Caco-2 (cell line): ENCODE data around the gene TMEM263. TPM values are rescaled to one million over a fixed set of nuclear protein-coding genes. Genes with fewer than 3 reads are reported as not detected.

ENCODE experiments used
- BruUV-seq: library from RNA; stranded (reverse); fragments of 400-500 nt; replicated peaks from 2 replicates; lab custom pipeline; 2021; lab: Mats Ljungman, UMichigan
- CTCF ChIA-PET: fragments of 300-600 bp; sonication (Branson Sonifier 250); formaldehyde crosslinking; loops from one replicate; lab custom pipeline; 2022; ENCODE audit warnings: antibody characterized with exemption; lab: Charles Lee
- POLR2A ChIA-PET: fragments of 300-600 bp; sonication (Branson Sonifier 250); formaldehyde crosslinking; loops from one replicate; lab custom pipeline; 2022; ENCODE audit warnings: antibody characterized with exemption; lab: Charles Lee
- DNase-seq, 2 experiments: peaks; one replicate each; pipeline versions ENCODE4 v3.0.0 to v3.0.0-alpha.2; 2020 to 2022
- H3K27me3 ChIP-seq: replicated peaks from 2 replicates; pipeline ENCODE4 v1.6.0; 2011; ENCODE audit warnings: low read length; ENCODE audit not compliant: control insufficient read depth, insufficient read depth
- H3K36me3 ChIP-seq: 2 replicates; pipeline ENCODE4 v1.5.1; 2011; ENCODE audit warnings: low read length; ENCODE audit not compliant: control insufficient read depth, insufficient read depth
- H3K4me1 ChIP-seq: fragments of 250-450 bp; sonication (Bioruptor Pico); 2 replicates; pipeline ENCODE4 v1.5.1; 2020; ENCODE audit warnings: mild to moderate bottlenecking
- H3K4me3 ChIP-seq: 2 replicates; pipeline ENCODE4 v1.5.1; 2011; ENCODE audit warnings: low read depth, mild to moderate bottlenecking, control low read depth, low read length
- H3K9me3 ChIP-seq: fragments of 250-450 bp; sonication (Bioruptor Pico); 2 replicates; pipeline ENCODE4 v1.5.1; 2020; ENCODE audit warnings: mild to moderate bottlenecking, moderate library complexity
- H3K27ac Mint-ChIP-seq: one replicate; pipeline ENCODE4 v1.8.0; 2022; ENCODE audit warnings: mixed read lengths; ENCODE audit not compliant: unreplicated experiment
- H3K27me3 Mint-ChIP-seq: one replicate; pipeline ENCODE4 v1.8.0; 2022; ENCODE audit warnings: mixed read lengths; ENCODE audit not compliant: insufficient read depth, unreplicated experiment
- H3K36me3 Mint-ChIP-seq: one replicate; pipeline ENCODE4 v1.8.0; 2022; ENCODE audit warnings: mild to moderate bottlenecking, mixed read lengths; ENCODE audit not compliant: insufficient read depth, unreplicated experiment
- H3K4me1 Mint-ChIP-seq: one replicate; pipeline ENCODE4 v1.8.0; 2022; ENCODE audit warnings: low read depth, mixed read lengths; ENCODE audit not compliant: unreplicated experiment
- H3K4me3 Mint-ChIP-seq: one replicate; pipeline ENCODE4 v1.8.0; 2022; ENCODE audit warnings: mild to moderate bottlenecking, moderate library complexity, mixed read lengths; ENCODE audit not compliant: unreplicated experiment
- H3K9me3 Mint-ChIP-seq: one replicate; pipeline ENCODE4 v1.8.0; 2022; ENCODE audit warnings: mixed read lengths; ENCODE audit not compliant: unreplicated experiment
- CTCF ChIP-seq, 2 experiments: fragments of 200-600 bp in 1 of 2; IDR thresholded peaks; 1 replicate in 1 of 2; 2 replicates in 1 of 2; pipeline versions ENCODE4 v1.5.1 to v1.8.0; 2011 to 2022; ENCODE audit warnings: antibody characterized with exemption in 1 of 2, control low read depth in 1 of 2, inconsistent platforms in 1 of 2, low read depth in 1 of 2, low read length in 1 of 2, mild to moderate bottlenecking in 1 of 2, moderate library complexity in 1 of 2; ENCODE audit not compliant: insufficient read depth in 1 of 2, severe bottlenecking in 1 of 2, unreplicated experiment in 1 of 2
- intact Hi-C: fragments of 100-400 bp; cut with micrococcal nuclease; formaldehyde crosslinking; loops from one replicate; pipeline ENCODE4 v1.10.0; 2022; ENCODE audit not compliant: unreplicated experiment
- total RNA-seq: library from RNA; stranded (reverse); gene quantifications from 2 replicates; pipeline ENCODE4 v1.2.3, GENCODE V29; 2022

The TMEM263 gene
- total RNA-seq, 1 experiment from 2014 or later = 31.6 TPM

GRCh38 chr12:106950591-106950990, 5.1 kb upstream of the TMEM263 start:
- Histone ChIP-seq H3K9me3 (peaks cover 12% of the 10 kb centered on the region; the same call in 1 of the 2 replicates), H3K4me1 (no peaks in the 10 kb centered on the region), H3K27me3 (no peaks in the 10 kb centered on the region), H3K36me3 (no peaks in the 10 kb centered on the region), H3K4me3 (no peak overlapping the region)
- no peak overlapping the region for H3K4me3 Mint-ChIP-seq
- no peak for TF ChIP-seq CTCF (IDR thresholded peaks at IDR 0.05; ENCODE audit: insufficient read depth in 1 of 2, low read depth in 1 of 2, low read length in 1 of 2, severe bottlenecking in 1 of 2, unreplicated experiment in 1 of 2)
- no peak for DNase-seq
- no peak overlapping the region for H3K27ac Mint-ChIP-seq
- no TSS peak for BruUV-seq
- no peaks in the 10 kb centered on the region for H3K4me1 Mint-ChIP-seq
- intact Hi-C loops = no loop called here
- ChIA-PET POLR2A (no interaction called here), CTCF (no interaction called here)
- peaks cover 28% of the 10 kb centered on the region for H3K9me3 Mint-ChIP-seq
- peaks cover 4% of the 10 kb centered on the region for H3K27me3 Mint-ChIP-seq
- H3K36me3 Mint-ChIP-seq = no peaks in the 10 kb centered on the region

GRCh38 chr12:106953352-106954250, 2.1 kb upstream of the TMEM263 start:
- Histone ChIP-seq H3K4me3 (no peak overlapping the region; the same call in 1 of the 2 replicates), H3K27me3 (no peaks in the 10 kb centered on the region), H3K36me3 (no peaks in the 10 kb centered on the region), H3K9me3 (peaks cover 7% of the 10 kb centered on the region; the same call in 1 of the 2 replicates), H3K4me1 (no peaks in the 10 kb centered on the region; the same call in 1 of the 2 replicates)
- Mint-ChIP-seq H3K9me3 (peaks cover 18% of the 10 kb centered on the region), H3K27ac (no peak overlapping the region), H3K27me3 (peaks cover 4% of the 10 kb centered on the region), H3K4me3 (no peak overlapping the region), H3K36me3 (peaks cover 11% of the 10 kb centered on the region), H3K4me1 (no peaks in the 10 kb centered on the region)
- DNase-seq = no peak
- BruUV-seq = no TSS peak
- TF ChIP-seq CTCF (IDR thresholded peaks at IDR 0.05; ENCODE audit: insufficient read depth in 1 of 2, low read depth in 1 of 2, low read length in 1 of 2, severe bottlenecking in 1 of 2, unreplicated experiment in 1 of 2) = no peak
- POLR2A ChIA-PET = interaction anchor here (1.1 kb wide), 1 partner anchor 34 kb away, joined by 3 read pairs; the partner anchor contains the start of gene MTERF2
- intact Hi-C loops = no loop called here
- CTCF ChIA-PET = no interaction called here
